HG03196 (cell line): Measurements from ENCODE around the gene GPR34.
"Not testable (repeated sequence)": the region's sequence is repeated elsewhere in the genome, so short reads cannot be mapped to it uniquely, and the experiment has no call there.

Source experiments
- ATAC-seq: cut with Tn5 transposase; IDR thresholded peaks from one replicate; pipeline ENCODE4 v1.9.1; 2021; ENCODE audit not compliant: unreplicated experiment

GPR34 gene, protein sequence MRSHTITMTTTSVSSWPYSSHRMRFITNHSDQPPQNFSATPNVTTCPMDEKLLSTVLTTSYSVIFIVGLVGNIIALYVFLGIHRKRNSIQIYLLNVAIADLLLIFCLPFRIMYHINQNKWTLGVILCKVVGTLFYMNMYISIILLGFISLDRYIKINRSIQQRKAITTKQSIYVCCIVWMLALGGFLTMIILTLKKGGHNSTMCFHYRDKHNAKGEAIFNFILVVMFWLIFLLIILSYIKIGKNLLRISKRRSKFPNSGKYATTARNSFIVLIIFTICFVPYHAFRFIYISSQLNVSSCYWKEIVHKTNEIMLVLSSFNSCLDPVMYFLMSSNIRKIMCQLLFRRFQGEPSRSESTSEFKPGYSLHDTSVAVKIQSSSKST

DNA sequence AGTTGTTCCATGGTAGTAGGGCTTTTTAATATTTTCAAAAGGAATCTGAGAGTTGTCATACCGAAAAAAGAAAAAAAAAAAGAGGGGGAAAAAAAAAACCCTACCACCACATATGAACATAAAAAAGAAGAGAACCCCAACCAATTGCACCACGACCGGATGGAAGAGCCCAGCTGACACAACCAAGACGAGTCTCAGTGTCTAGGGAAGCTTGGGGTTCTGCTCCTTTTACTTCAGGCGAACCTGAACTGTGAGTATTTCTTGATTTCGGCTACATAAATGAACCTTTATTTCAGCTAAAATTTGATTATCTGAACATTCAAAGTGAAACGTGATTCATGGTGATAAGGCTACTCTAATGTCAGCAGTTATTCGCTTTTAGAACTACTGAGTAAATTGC is at the start of gene GPR34:
GPR34 (plus strand) TSS at position 139 of the 400 bp plus-strand sequence. CDS start 6,661 bp downstream, outside the sequence.
- ATAC-seq, result no peak

DNA sequence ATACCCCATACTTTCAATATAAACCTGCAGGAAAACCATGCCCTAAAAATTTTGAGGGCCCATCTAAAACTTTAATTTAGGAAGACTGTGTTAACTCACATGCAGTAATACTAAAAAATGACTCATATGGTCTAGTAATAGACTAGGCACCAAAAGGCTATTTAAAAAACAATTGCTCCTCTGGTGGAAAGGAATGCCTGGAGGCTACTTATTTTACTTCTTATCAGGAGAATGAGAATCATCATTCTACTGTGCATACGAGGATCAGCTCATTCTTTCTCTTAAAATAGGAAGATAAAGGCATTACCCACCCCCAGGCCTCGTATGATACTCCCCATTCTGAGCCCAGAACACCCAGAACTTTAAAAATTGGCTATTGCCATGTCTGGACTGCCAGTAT is 42.6 kb upstream of the GPR34 start:
- not testable (repeated sequence) for ATAC-seq

DNA sequence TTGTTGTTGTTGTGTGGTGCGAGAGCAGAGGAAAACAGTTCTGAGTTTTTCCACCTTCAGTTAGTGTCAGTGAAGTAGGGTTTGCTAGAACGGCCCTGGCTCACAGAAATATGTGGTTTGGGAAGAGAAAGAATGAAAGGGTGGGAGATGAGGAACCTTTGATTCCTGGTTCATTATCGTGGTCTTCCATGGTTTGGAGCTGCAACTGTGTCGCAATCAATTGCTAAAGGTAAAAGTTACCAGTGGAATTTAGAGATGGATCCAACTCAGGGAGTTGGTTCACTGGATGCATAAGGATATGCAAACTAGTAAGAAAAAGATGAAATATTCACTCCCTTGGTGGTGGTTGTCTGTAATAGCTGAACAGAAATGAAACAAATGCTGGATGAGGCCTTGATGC is 35.6 kb upstream of the GPR34 start:
- ATAC-seq, result no peak

DNA sequence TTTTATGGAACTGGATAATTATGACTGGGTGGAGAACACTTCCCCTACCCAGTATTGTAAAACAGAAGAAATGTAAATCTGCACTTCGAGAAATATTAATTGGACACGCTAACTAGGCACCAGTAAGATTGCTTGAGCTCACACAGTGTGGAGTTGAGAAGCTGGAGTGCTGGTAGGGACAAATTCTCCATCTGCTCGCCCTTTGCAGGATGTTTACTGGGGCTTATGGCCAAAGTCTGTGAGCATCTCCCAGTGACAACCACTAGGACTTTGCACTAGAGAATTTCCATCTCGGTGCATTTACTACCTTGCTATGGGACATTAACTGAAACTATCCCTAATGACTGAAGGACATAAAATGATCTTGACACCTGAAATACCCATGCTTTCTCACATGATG is 33.7 kb upstream of the GPR34 start:
- ATAC-seq, result no peak

DNA sequence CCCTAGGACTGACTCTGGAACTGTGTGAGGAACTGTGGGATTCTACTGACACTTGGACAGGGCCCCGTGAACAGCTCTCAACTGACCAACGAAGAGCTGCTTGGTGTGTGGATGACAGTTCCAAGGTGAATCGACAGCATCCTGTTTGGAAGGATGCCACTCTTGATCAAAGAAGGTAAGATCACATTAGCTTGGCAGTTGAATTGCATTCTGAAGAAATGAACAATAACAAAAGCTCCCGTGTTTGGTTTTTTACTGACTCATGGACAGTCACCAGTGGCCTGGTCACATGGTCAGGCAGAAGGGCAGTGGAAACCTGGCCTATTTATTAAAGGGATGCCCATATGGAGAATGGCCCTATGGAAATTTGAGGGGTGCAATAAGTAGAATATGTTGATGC is 33.1 kb upstream of the GPR34 start:
- ATAC-seq, result no peak

DNA sequence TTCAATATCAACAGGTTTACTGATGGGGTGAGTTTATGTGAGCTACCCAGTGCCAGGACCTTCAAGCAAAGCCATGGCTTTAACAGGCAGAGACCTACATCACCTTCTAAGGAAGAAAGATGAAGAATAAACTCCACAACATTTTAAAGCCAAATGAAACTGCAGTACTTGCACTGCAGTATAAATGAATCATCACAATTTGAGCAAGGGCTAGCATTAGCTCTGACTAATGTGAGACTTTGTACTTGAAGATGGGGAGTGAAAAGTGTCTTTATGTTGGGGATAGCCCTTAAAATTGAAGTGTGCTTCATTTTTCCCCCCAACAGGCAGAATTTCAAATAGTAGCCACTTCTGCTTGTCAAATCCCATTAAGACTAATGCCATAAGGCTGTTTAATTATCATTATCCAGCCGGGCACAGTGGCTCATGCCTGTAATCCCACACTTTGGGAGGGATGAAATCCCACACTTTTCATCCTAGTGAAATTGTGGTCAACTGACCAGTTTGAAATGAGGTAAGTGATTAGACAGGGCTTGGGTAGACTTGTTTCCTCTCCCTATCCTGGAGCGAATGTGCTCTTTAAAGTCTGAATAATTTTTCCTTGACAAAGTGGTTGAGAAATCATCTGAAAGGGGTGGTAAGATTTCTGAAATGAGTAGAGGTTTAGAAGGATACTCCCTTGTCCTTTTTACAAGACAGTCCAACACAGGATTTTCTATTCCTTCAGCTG is 27.2 kb upstream of the GPR34 start:
- ATAC-seq, result no peak

DNA sequence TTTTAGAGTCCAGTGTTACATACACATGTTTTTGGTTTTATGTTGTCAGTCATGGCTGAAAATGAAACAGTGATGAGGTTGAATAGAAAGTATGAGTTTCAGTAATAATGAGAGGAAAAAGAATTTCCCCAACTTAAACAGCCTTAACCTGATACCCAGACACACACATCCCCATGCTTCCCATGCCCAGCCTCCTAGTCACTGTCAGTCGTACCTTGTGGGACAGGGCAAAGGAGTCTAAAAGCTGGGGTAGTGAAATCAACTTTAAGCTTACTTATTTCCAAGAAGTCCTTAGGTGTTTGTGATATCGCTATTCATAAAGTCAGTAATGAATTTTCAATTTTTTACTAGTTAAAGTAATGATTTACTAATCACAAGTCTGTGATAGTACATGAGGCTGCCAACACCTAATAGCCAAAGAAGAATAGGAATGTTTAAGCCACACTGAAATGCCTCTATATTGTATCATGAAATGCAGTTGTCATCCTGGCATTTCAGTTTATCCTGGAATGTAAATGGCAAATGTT is 24.3 kb upstream of the GPR34 start:
- ATAC-seq, result no peak

DNA sequence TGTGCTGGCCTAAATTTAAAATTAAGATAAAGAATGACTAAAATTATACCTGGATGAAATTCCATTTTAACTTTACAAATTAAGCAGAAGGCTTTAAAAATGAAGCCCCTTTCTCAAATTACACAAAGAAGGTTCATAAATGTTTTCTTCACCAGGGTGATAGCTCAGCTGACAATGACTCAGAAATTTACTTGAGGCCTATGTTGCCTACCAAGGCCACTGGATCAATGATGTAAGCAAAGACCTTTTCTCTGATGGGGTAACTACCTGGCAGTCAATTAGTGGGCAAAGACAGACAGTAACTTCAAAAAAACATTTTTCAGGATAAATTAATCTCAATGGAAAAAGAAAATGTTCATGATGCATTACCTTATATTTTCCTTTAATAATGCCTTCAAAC is 23.9 kb upstream of the GPR34 start:
- ATAC-seq, result no peak

DNA sequence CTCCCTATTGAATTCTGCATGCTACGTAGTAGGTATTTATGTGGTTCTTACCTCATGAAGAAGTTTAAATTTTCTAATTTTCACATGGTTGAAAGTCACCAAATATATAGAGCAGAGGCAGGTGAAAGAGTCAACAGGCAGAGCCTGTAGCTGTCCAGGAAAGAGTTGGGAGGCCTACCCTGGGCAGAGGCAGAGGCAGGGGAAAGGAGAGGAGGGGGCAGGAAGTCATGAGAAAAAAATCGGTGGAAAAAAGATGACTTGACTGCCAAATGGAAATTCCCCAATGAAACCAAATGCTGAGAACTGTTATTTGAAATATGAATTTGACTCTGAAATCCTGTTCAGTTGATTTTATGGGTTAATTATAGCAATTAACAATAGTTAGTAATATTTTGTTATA is 23.1 kb upstream of the GPR34 start:
- no peak for ATAC-seq

DNA sequence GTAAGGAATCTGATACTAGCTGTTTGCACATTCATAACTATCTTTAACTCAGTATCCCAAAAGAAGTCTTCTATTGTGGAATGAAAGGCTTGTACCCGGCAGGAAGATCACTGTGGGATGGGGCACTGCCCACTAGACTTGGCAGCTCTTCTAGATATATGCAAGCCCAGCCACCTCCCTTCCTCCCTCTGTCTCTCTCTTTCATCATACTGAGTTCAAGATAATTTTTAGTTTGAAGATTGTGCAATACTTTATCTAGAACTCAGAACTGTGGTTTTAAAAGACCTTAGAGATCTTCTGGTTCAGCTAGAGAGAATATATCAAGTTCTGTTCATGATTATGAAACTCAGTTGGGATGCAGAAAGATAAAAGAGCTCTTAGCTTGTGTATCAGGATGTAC is 22.5 kb upstream of the GPR34 start:
- ATAC-seq, result no peak

DNA sequence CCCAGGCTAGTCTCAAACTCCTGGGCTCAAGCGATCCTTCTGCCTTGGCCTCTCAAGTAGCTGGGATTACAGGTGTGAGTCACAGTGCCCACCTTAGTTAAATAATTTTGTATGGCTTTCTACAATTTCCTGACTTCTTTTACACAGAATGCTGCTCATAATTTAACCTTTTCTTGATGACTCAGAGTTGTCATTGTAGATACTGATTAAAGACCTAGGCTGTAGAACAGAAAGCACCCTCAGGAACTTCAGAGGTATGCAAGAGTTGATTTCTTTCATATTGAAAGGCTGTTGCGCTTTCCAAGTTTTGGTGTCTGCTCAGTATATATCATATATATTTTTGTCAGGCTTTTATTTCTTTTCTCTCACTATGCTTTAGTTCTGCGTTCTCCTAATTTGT is 21.1 kb upstream of the GPR34 start:
- no peak for ATAC-seq

DNA sequence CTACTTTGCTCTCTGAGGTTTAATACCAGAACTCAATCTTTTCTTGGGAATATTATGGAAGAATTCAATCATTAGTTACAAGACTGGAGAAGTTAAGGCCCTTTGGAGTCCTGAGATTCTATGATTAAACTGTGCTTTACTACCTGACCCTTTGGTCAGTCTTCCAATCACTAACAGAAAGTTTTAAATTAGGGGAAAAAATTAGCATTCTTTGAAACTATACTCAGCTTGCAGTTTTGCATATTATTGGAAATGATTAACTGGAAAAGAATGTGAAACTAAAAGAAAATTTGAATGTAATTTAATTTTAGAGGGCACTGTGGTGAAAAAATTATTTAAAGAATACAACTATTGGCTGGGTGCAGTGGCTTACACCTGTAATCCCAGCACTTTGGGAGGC is 18.7 kb upstream of the GPR34 start:
- ATAC-seq, result no peak

DNA sequence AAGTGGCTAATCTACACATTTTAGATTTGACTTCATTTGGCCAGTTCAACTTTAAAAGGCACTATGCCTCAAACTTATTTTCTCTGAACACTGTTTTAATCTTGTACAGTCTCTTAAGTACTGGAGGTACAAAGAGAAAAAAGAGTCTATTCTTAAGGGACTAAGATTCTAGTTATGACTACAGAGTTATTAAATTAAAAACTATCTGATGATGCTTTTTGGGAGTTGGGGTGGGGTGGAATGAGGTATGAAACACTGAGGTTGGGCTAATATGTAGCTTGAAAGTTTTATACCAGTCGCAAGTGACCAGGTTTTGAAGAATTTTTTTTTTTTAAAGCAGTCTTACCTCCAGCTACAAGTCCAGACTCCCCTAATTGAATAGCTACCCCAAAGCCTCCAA is 17.7 kb upstream of the GPR34 start:
- ATAC-seq, result no peak

DNA sequence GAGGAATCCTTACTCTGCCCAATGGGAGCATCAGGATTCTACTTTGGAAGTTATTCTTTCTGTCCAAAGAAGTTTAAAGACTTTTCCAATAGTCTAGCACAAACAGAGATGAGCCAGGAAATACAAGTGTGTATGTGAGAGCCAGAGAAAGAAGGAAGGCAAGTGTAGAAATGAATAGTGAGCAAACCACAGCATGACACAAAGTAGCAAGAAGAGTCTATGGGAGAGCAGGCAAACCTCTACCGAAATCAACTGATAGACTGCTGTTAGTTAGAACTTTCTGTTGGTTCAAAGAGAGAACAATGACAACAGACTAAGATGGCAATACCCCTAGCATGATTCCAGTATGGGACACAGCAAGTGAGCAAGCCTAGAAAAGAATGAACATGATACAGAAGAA is 16.1 kb upstream of the GPR34 start:
- no peak for ATAC-seq

DNA sequence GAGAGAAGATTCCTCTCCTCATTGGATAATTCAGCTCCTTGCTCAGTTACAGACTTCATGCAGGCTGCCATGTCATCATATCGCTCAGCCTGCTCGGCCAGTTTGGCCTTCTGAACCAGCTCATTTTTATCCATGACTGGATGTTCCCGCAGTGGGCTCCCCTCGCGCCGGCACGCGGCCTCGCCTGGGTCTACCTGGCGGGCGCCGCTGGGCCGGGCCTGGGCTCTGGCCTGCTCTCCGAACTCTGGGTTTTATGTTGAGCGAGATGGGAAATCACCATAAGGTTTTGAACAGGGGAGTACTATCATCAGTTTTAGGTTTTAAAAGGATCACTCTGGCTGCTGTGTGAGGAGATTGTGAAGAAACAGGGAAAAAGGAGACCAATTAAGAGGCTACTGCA is 12.4 kb upstream of the GPR34 start:
- ATAC-seq, result not testable (repeated sequence)

DNA sequence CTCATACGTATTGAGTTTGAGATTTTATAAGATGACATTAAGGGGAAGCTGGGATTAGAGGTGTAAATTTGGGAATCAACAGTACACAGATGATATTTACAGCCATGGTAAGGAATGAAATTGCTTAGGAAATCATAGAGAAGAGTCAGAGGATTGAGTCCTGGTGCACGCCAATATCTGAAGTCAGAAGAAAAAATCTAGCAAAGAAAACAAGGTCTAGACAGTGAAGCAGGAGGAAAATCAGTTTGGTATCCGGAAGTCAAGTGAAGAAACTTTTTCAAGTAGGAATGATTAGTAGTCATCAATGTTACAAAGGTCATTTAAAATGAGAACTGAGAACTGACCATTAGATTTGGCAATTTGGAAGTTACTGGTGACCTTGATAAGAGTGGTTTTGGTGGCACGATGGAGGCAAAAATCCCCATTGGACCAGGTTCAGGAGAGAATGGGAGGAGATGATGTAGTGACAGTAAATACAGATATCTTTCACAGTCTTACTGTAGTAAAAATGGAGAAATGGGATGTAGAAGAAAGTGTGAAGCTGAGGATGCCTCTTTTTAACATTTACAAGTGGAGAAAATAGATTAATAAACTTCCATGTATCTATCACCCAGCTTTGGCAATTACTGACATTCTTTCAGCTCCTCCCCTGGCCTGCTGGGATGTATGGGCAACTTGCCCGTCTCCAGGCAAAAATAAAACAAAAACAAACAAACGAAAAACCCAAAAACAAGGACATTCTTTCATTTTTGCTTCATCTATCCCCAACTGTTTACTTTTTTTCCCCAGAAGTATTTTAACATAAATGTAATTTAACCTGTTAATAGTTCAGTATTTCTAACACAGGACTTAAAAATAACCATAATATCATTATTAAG is 11.4 kb upstream of the GPR34 start:
- ATAC-seq, result no peak

DNA sequence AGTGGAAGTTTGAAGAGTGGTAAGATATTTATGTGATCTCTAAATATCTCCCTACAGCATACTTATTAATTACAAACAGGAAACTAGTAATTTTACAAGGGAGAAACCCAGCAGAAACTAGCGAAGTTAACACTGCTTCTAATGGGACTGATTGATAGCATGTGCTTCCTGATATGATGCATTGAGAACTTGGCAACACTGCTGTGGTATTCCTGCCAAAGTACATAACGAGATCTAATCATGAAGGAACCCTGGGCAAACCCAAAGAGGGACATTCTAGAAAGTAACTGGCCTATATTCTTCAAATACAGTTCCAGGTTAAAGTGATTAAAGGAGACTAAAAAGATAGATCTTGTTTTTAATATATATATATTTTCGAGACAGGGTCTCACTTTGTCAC is 4.6 kb upstream of the GPR34 start:
- ATAC-seq, result no peak

DNA sequence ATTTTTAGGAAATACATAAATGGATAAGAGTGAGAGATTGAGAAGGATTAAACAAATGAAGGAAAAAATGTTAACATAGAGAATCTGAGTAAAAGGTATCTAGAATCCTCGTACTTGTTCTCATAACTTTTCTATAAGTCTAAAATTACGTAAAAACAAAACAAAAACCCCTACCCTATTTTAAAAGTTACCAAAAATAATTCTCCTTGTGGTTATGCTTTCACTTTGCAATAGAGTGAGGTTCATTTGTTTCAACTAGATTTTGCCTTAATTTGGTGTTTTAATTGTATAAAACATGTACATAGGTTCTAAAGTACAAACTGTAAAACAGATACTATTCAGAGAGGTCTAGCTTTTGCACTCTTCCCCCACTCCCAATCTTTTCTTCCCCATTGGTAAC is 3.8 kb upstream of the GPR34 start:
- no peak for ATAC-seq

DNA sequence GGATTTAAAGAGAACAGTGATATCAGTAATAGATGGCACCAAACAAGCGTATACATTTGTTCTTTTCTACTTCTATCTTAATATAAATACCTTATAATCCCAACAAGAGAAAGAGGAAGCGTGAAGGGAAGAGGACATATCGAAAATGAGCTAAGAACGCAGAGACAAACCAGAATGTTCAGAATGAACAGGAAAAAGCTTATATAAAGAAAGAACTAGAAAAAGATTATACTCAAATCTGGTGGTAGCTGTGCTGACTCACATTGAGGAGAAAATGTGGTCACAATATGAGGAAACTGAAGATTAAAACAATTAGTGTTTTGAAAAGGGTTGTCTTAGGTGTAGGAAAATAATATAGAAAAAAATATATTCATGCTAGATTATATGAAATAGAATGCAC is 2.0 kb upstream of the GPR34 start:
- no peak for ATAC-seq

DNA sequence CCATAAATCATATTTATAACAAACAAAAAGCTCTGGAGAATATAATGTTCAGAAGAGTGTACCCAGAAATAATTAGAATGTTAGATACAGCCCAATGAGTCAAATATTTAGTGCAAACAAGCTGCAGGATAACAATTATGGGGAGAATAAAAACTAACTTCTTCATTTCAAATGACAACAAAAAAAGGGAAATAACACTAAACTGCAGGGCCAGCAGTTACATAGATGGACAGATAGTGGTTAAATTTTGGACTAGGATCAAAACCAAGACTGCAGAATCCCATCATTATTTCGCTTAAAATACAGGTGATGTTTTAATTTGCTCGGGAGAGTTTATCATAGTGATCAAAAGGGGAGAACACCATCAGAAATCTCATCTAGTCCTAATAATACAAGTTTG is 617 bp upstream of the GPR34 start:
- no peak for ATAC-seq

DNA sequence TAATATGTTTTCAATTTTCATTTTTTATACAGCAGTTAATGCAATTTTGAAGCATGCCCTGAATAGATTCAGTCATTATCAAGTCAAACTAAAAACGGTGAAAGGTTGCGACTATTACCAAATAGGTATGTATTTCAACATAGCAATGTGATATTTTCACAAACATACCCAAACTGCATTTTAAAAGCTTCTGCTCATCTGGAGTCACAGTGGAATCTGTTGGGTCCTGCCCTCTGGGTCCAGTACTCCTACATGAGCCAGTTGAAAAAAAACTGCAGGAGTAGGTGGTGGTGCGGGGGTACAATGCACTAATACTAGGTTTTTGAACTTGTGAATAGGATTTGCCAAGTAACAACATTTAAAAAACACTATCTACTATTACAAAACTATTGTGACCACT is 938 bp downstream of the GPR34 start:
- ATAC-seq, result no peak
